Measurements from ENCODE around the gene SYK.

The SYK gene

GRCh38 chr9:90921104-90921503 is 119.5 kb downstream of the SYK start:
- no peaks in the 10 kb centered on the region for H3K4me1 Mint-ChIP-seq (ENCODE audit: low read depth in 2 of 2)
- DNase-seq (no peak), ATAC-seq (replicated peaks) (no peak)
- no peak overlapping the region for H3K4me3 Mint-ChIP-seq
- no peaks in the 10 kb centered on the region for H3K9me3 Mint-ChIP-seq
- peaks cover 12 to 48% of the 10 kb centered on the region in 2 donors for H3K27me3 Mint-ChIP-seq
- H3K36me3 Mint-ChIP-seq (ENCODE audit: insufficient read depth), result no peaks in the 10 kb centered on the region
- no peak overlapping the region for H3K27ac Mint-ChIP-seq

- H3K4me1 Mint-ChIP-seq (ENCODE audit: low read depth in 2 of 2), result no peaks in the 10 kb centered on the region
- H3K36me3 Mint-ChIP-seq (ENCODE audit: insufficient read depth), result no peaks in the 10 kb centered on the region
- DNase-seq (no peak), ATAC-seq (replicated peaks) (no peak)
- H3K4me3 Mint-ChIP-seq, result no peak overlapping the region
- no peaks in the 10 kb centered on the region for H3K9me3 Mint-ChIP-seq
- H3K27me3 Mint-ChIP-seq, result peaks cover 17 to 54% of the 10 kb centered on the region in 2 donors
- H3K27ac Mint-ChIP-seq, result no peak overlapping the region
These were observed 120.3 kb downstream of the SYK start for GRCh38 chr9:90921969-90922368.

GRCh38 chr9:90925581-90926257 is 124.1 kb downstream of the SYK start:
- H3K36me3 Mint-ChIP-seq (ENCODE audit: insufficient read depth), result no peaks in the 10 kb centered on the region
- no peak overlapping the region for H3K27ac Mint-ChIP-seq
- DNase-seq (no peak), ATAC-seq (replicated peaks) (no peak)
- no peak overlapping the region for H3K4me3 Mint-ChIP-seq
- peaks cover 17 to 42% of the 10 kb centered on the region in 2 donors for H3K27me3 Mint-ChIP-seq
- H3K9me3 Mint-ChIP-seq, result no peaks in the 10 kb centered on the region
- H3K4me1 Mint-ChIP-seq (ENCODE audit: low read depth in 2 of 2), result no peaks in the 10 kb centered on the region

GRCh38 chr9:90926936-90927335 is 125.3 kb downstream of the SYK start:
- ATAC-seq (replicated peaks), result no peak
- Mint-ChIP-seq H3K27ac (no peak overlapping the region), H3K27me3 (peaks cover 17 to 47% of the 10 kb centered on the region in 2 donors), H3K4me1 (ENCODE audit: low read depth in 2 of 2) (no peaks in the 10 kb centered on the region), H3K9me3 (no peaks in the 10 kb centered on the region), H3K4me3 (no peak overlapping the region), H3K36me3 (ENCODE audit: insufficient read depth) (no peaks in the 10 kb centered on the region)
- no peak for DNase-seq

GRCh38 chr9:90927496-90927895 is 125.9 kb downstream of the SYK start:
- Mint-ChIP-seq H3K27me3 (peaks cover 17 to 48% of the 10 kb centered on the region in 2 donors), H3K36me3 (ENCODE audit: insufficient read depth) (no peaks in the 10 kb centered on the region), H3K4me3 (no peak overlapping the region), H3K9me3 (no peaks in the 10 kb centered on the region), H3K27ac (no peak overlapping the region), H3K4me1 (ENCODE audit: low read depth in 2 of 2) (no peaks in the 10 kb centered on the region)
- DNase-seq (no peak), ATAC-seq (replicated peaks) (no peak)

GRCh38 chr9:90929626-90930025 is 128.0 kb downstream of the SYK start:
- no peaks in the 10 kb centered on the region for H3K36me3 Mint-ChIP-seq (ENCODE audit: insufficient read depth)
- H3K4me1 Mint-ChIP-seq (ENCODE audit: low read depth in 2 of 2), result no peaks in the 10 kb centered on the region
- no peak overlapping the region for H3K4me3 Mint-ChIP-seq
- ATAC-seq (replicated peaks) (no peak), DNase-seq (no peak)
- peaks cover 13 to 49% of the 10 kb centered on the region in 2 donors for H3K27me3 Mint-ChIP-seq
- no peak overlapping the region for H3K27ac Mint-ChIP-seq
- H3K9me3 Mint-ChIP-seq, result no peaks in the 10 kb centered on the region

GRCh38 chr9:90933468-90933867 is 131.8 kb downstream of the SYK start:
- no peak overlapping the region for H3K27ac Mint-ChIP-seq
- peaks cover 2 to 55% of the 10 kb centered on the region in 2 donors for H3K27me3 Mint-ChIP-seq
- H3K9me3 Mint-ChIP-seq, result no peaks in the 10 kb centered on the region
- DNase-seq, result no peak
- peaks cover 0 to 3% of the 10 kb centered on the region in 2 donors for H3K4me1 Mint-ChIP-seq (ENCODE audit: low read depth in 2 of 2)
- no peaks in the 10 kb centered on the region for H3K36me3 Mint-ChIP-seq (ENCODE audit: insufficient read depth)
- H3K4me3 Mint-ChIP-seq, result no peak overlapping the region
- no peak for ATAC-seq (replicated peaks)

- Mint-ChIP-seq H3K9me3 (no peaks in the 10 kb centered on the region), H3K4me1 (ENCODE audit: low read depth in 2 of 2) (peaks cover 0 to 3% of the 10 kb centered on the region in 2 donors), H3K36me3 (ENCODE audit: insufficient read depth) (no peaks in the 10 kb centered on the region), H3K27ac (no peak overlapping the region), H3K4me3 (no peak overlapping the region), H3K27me3 (peaks cover 46 to 60% of the 10 kb centered on the region in 2 donors)
- no peak for ATAC-seq (replicated peaks)
- no peak for DNase-seq
These were observed 137.7 kb downstream of the SYK start for GRCh38 chr9:90939351-90939750.

GRCh38 chr9:90940280-90940679 is 138.7 kb downstream of the SYK start:
- Mint-ChIP-seq H3K4me1 (ENCODE audit: low read depth in 2 of 2) (peaks cover 0 to under 1% of the 10 kb centered on the region in 2 donors), H3K27ac (no peak overlapping the region), H3K27me3 (peaks cover 50 to 60% of the 10 kb centered on the region in 2 donors), H3K4me3 (no peak overlapping the region), H3K36me3 (ENCODE audit: insufficient read depth) (no peaks in the 10 kb centered on the region), H3K9me3 (no peaks in the 10 kb centered on the region)
- ATAC-seq (replicated peaks) (no peak), DNase-seq (no peak)

- H3K27me3 Mint-ChIP-seq, result peaks cover 59 to 64% of the 10 kb centered on the region in 2 donors
- ATAC-seq (replicated peaks), result no peak
These were observed 140.0 kb downstream of the SYK start for GRCh38 chr9:90941661-90942060.

GRCh38 chr9:90942555-90942954 is 140.9 kb downstream of the SYK start:
- no peak overlapping the region for H3K27ac Mint-ChIP-seq
- DNase-seq (no peak), ATAC-seq (replicated peaks) (no peak)
- no peak overlapping the region for H3K4me3 Mint-ChIP-seq
- H3K36me3 Mint-ChIP-seq (ENCODE audit: insufficient read depth), result no peaks in the 10 kb centered on the region
- peaks cover 55 to 59% of the 10 kb centered on the region in 2 donors for H3K27me3 Mint-ChIP-seq
- no peaks in the 10 kb centered on the region for H3K9me3 Mint-ChIP-seq
- no peaks in the 10 kb centered on the region for H3K4me1 Mint-ChIP-seq (ENCODE audit: low read depth in 2 of 2)

More at GRCh38 chr9:90941661-90942060, 140.0 kb downstream of the SYK start:
- Mint-ChIP-seq H3K4me1 (ENCODE audit: low read depth in 2 of 2) (no peaks in the 10 kb centered on the region), H3K36me3 (ENCODE audit: insufficient read depth) (no peaks in the 10 kb centered on the region), H3K27ac (no peak overlapping the region), H3K9me3 (no peaks in the 10 kb centered on the region), H3K4me3 (no peak overlapping the region)
- DNase-seq, result no peak

GRCh38 chr9:90943341-90943740 is 141.7 kb downstream of the SYK start:
- DNase-seq (no peak), ATAC-seq (replicated peaks) (no peak)
- Mint-ChIP-seq H3K4me3 (no peak overlapping the region), H3K27me3 (peaks cover 58% of the 10 kb centered on the region in 2 donors), H3K9me3 (no peaks in the 10 kb centered on the region), H3K4me1 (ENCODE audit: low read depth in 2 of 2) (no peaks in the 10 kb centered on the region), H3K36me3 (ENCODE audit: insufficient read depth) (no peaks in the 10 kb centered on the region), H3K27ac (no peak overlapping the region)

- H3K4me3 Mint-ChIP-seq, result no peak overlapping the region
- no peak for ATAC-seq (replicated peaks)
- H3K36me3 Mint-ChIP-seq (ENCODE audit: insufficient read depth), result no peaks in the 10 kb centered on the region
- peaks cover 46 to 58% of the 10 kb centered on the region in 2 donors for H3K27me3 Mint-ChIP-seq
- H3K9me3 Mint-ChIP-seq, result no peaks in the 10 kb centered on the region
- no peak for DNase-seq
- H3K4me1 Mint-ChIP-seq (ENCODE audit: low read depth in 2 of 2), result no peaks in the 10 kb centered on the region
- no peak overlapping the region for H3K27ac Mint-ChIP-seq
These were observed 143.7 kb downstream of the SYK start for GRCh38 chr9:90945336-90945735.

GRCh38 chr9:90946982-90947381 is 145.4 kb downstream of the SYK start:
- no peaks in the 10 kb centered on the region for H3K9me3 Mint-ChIP-seq
- DNase-seq (no peak), ATAC-seq (replicated peaks) (no peak)
- peaks cover 30 to 48% of the 10 kb centered on the region in 2 donors for H3K27me3 Mint-ChIP-seq
- H3K27ac Mint-ChIP-seq, result no peak overlapping the region
- no peaks in the 10 kb centered on the region for H3K36me3 Mint-ChIP-seq (ENCODE audit: insufficient read depth)
- no peaks in the 10 kb centered on the region for H3K4me1 Mint-ChIP-seq (ENCODE audit: low read depth in 2 of 2)
- H3K4me3 Mint-ChIP-seq, result no peak overlapping the region

Measured in effector memory CD8-positive, alpha-beta T cell (primary cell).